Nephron progenitor cell (in vitro differentiated cells): Measurements from ENCODE around the gene DLL1.
"Not testable (repeated sequence)": the region's sequence is repeated elsewhere in the genome, so short reads cannot be mapped to it uniquely, and the experiment has no call there.

Experiments
- DNase-seq: peaks from one replicate; pipeline ENCODE4 v3.0.0; 2021
- H3K27ac Mint-ChIP-seq: 2 replicates; pipeline ENCODE4 v1.8.0; 2021; ENCODE audit warnings: mild to moderate bottlenecking, moderate library complexity, mixed read lengths
- H3K27me3 Mint-ChIP-seq: 2 replicates; pipeline ENCODE4 v1.8.0; 2021; ENCODE audit warnings: mild to moderate bottlenecking, low read depth, mixed read lengths; ENCODE audit not compliant: poor library complexity
- H3K36me3 Mint-ChIP-seq: 2 replicates; pipeline ENCODE4 v1.8.0; 2021; ENCODE audit warnings: low read depth, mixed read lengths
- H3K4me1 Mint-ChIP-seq: 2 replicates; pipeline ENCODE4 v1.8.0; 2021; ENCODE audit warnings: mixed read lengths
- H3K4me3 Mint-ChIP-seq: 2 replicates; pipeline ENCODE4 v1.8.0; 2021; ENCODE audit warnings: mild to moderate bottlenecking, moderate library complexity, mixed read lengths
- H3K9me3 Mint-ChIP-seq: 2 replicates; pipeline ENCODE4 v1.8.0; 2021; ENCODE audit warnings: mild to moderate bottlenecking, moderate library complexity, mixed read lengths
- CTCF ChIP-seq: fragments of 200-600 bp; sonication (generic); IDR thresholded peaks from 2 replicates; pipeline ENCODE4 v1.5.0; 2021; ENCODE audit warnings: antibody characterized with exemption

DLL1 gene

GRCh38 chr6:170290296-170291128 lies at the start of gene DLL1:
DLL1 (minus strand) TSS chr6:170291078; CDS start chr6:170290139, 939 bp downstream.
- DNase-seq = peak; percentile 87

GRCh38 chr6:170335199-170335598 lies 44.3 kb upstream of the DLL1 start:
- not testable (repeated sequence) for H3K4me3 Mint-ChIP-seq, H3K4me1 Mint-ChIP-seq, H3K27me3 Mint-ChIP-seq, DNase-seq, H3K27ac Mint-ChIP-seq
- Mint-ChIP-seq H3K9me3 (peaks cover 56% of the 10 kb centered on the region), H3K36me3 (peaks cover 91% of the 10 kb centered on the region)

More at GRCh38 chr6:170290296-170291128, at the start of gene DLL1:
- Mint-ChIP-seq H3K9me3 (no peaks in the 10 kb centered on the region), H3K36me3 (peaks cover 14% of the 10 kb centered on the region), H3K27ac (peak within 1 kb of the TSS; percentile 36), H3K4me3 (peak within 1 kb of the TSS; percentile 94), H3K27me3 (peaks cover 59% of the 10 kb centered on the region), H3K4me1 (peaks cover 72% of the 10 kb centered on the region)
- no peak for TF ChIP-seq CTCF

GRCh38 chr6:170329321-170329720 lies 38.4 kb upstream of the DLL1 start:
- H3K4me3 Mint-ChIP-seq = no peak overlapping the region
- no peak overlapping the region for H3K27ac Mint-ChIP-seq
- TF ChIP-seq CTCF = no peak
- peaks cover 8% of the 10 kb centered on the region for H3K9me3 Mint-ChIP-seq
- H3K36me3 Mint-ChIP-seq = peaks cover 90% of the 10 kb centered on the region
- no peak for DNase-seq
- no peaks in the 10 kb centered on the region for H3K27me3 Mint-ChIP-seq
- H3K4me1 Mint-ChIP-seq = no peaks in the 10 kb centered on the region

- no peaks in the 10 kb centered on the region for H3K9me3 Mint-ChIP-seq
- no peak for TF ChIP-seq CTCF
- DNase-seq = no peak
- peaks cover 24% of the 10 kb centered on the region for H3K4me1 Mint-ChIP-seq
- H3K4me3 Mint-ChIP-seq = no peak overlapping the region
- H3K27ac Mint-ChIP-seq = no peak overlapping the region
- H3K27me3 Mint-ChIP-seq = peaks cover 2% of the 10 kb centered on the region
- peaks cover 71% of the 10 kb centered on the region for H3K36me3 Mint-ChIP-seq
These were observed 26.8 kb upstream of the DLL1 start for GRCh38 chr6:170317718-170318117.

- DNase-seq = no peak
- Mint-ChIP-seq H3K36me3 (peaks cover 65% of the 10 kb centered on the region), H3K27me3 (peaks cover 2% of the 10 kb centered on the region), H3K27ac (peak overlapping the region; percentile 67), H3K4me3 (no peak overlapping the region), H3K4me1 (peaks cover 29% of the 10 kb centered on the region), H3K9me3 (no peaks in the 10 kb centered on the region)
- TF ChIP-seq CTCF = no peak
These were observed 26.2 kb upstream of the DLL1 start for GRCh38 chr6:170317076-170317475.

- no peak overlapping the region for H3K4me3 Mint-ChIP-seq
- no peak for TF ChIP-seq CTCF
- peaks cover 2% of the 10 kb centered on the region for H3K27me3 Mint-ChIP-seq
- DNase-seq = no peak
- H3K9me3 Mint-ChIP-seq = no peaks in the 10 kb centered on the region
- peaks cover 29% of the 10 kb centered on the region for H3K4me1 Mint-ChIP-seq
- H3K36me3 Mint-ChIP-seq = peaks cover 66% of the 10 kb centered on the region
- H3K27ac Mint-ChIP-seq = no peak overlapping the region
These were observed 25.2 kb upstream of the DLL1 start for GRCh38 chr6:170316071-170316470.
